Stimulated activated CD8-positive, alpha-beta memory T cell treated with anti-CD3 and anti-CD28 coated beads, Interleukin-4, amount 100 ng/mL, for 24 hours (primary cell): ENCODE measurements around the gene XYLT2.
A peak's percentile ranks its signal among the peaks of the same experiment; 100 is the strongest.

Experiments used
- DNase-seq: peaks from one replicate; pipeline ENCODE4 v3.0.0-alpha.2; 2020; ENCODE audit warnings: low read depth

XYLT2 gene

GRCh38 chr17:50363217-50364060 is 17.5 kb downstream of the XYLT2 start:
- no peak for DNase-seq

GRCh38 chr17:50364061-50364458 is 18.1 kb downstream of the XYLT2 start:
- no peak for DNase-seq

- DNase-seq = no peak
Observed at GRCh38 chr17:50364715-50365114, 18.8 kb downstream of the XYLT2 start.

- DNase-seq = no peak
Observed at GRCh38 chr17:50365165-50365564, 19.2 kb downstream of the XYLT2 start.

- DNase-seq = no peak
Observed at GRCh38 chr17:50365649-50366393, 19.9 kb downstream of the XYLT2 start.

GRCh38 chr17:50367401-50367800 is 21.5 kb downstream of the XYLT2 start:
- DNase-seq = no peak

GRCh38 chr17:50370052-50370451 is 24.1 kb downstream of the XYLT2 start:
- no peak for DNase-seq

GRCh38 chr17:50371526-50371925 is 25.6 kb downstream of the XYLT2 start:
- no peak for DNase-seq

- no peak for DNase-seq
Observed at GRCh38 chr17:50372222-50372757, 26.4 kb downstream of the XYLT2 start.

GRCh38 chr17:50372758-50373556 is 27.0 kb downstream of the XYLT2 start, which contains the start of the genes EME1 and MRPL27:
TSS of gene EME1 (plus strand) at chr17:50373229. CDS start at chr17:50375209, 1,980 bp downstream.
TSS of gene MRPL27 (minus strand) at chr17:50373184. CDS start at chr17:50373170, 14 bp downstream.
- peak; percentile 74 for DNase-seq

- no peak for DNase-seq
Observed at GRCh38 chr17:50373705-50374104, 27.8 kb downstream of the XYLT2 start.

- no peak for DNase-seq
Observed at GRCh38 chr17:50375858-50376538, 30.1 kb downstream of the XYLT2 start.

- DNase-seq = no peak
Observed at GRCh38 chr17:50379351-50380132, 33.6 kb downstream of the XYLT2 start.

- DNase-seq = no peak
Observed at GRCh38 chr17:50380369-50381259, 34.7 kb downstream of the XYLT2 start.

- no peak for DNase-seq
Observed at GRCh38 chr17:50381260-50381815, 35.4 kb downstream of the XYLT2 start.

GRCh38 chr17:50381920-50382319 is 36.0 kb downstream of the XYLT2 start:
- DNase-seq = no peak

- DNase-seq = no peak
Observed at GRCh38 chr17:50382931-50383330, 37.0 kb downstream of the XYLT2 start.

GRCh38 chr17:50386510-50386909 is 40.6 kb downstream of the XYLT2 start:
- no peak for DNase-seq

GRCh38 chr17:50388728-50389127 is 42.8 kb downstream of the XYLT2 start:
- DNase-seq = no peak
